Muscle of leg (tissue), 11 donors: ENCODE measurements around the gene HIVEP1. TPM values are rescaled to one million over a fixed set of nuclear protein-coding genes. Genes with fewer than 3 reads are reported as not detected.

ENCODE experiments used
- DNase-seq: peaks from one replicate; pipeline ENCODE4 v3.0.0; 2013
- H3K27ac ChIP-seq: one replicate; pipeline ENCODE4 v1.5.1; 2013; ENCODE audit warnings: mild to moderate bottlenecking, low read length, control low read depth
- H3K27me3 ChIP-seq: one replicate; pipeline ENCODE4 v1.6.1; 2013; ENCODE audit warnings: low read length; ENCODE audit not compliant: control insufficient read depth, insufficient read depth
- H3K36me3 ChIP-seq: one replicate; pipeline ENCODE4 v1.6.1; 2013; ENCODE audit warnings: low read length; ENCODE audit not compliant: control insufficient read depth, insufficient read depth
- H3K4me1 ChIP-seq: one replicate; pipeline ENCODE4 v1.6.1; 2013; ENCODE audit warnings: low read length; ENCODE audit not compliant: control insufficient read depth, insufficient read depth
- H3K4me3 ChIP-seq: one replicate; pipeline ENCODE4 v1.5.1; 2013; ENCODE audit warnings: low read length, control low read depth
- H3K9me3 ChIP-seq: replicated peaks from 2 replicates; pipeline ENCODE4 v1.6.1; 2013; ENCODE audit warnings: low read depth, low read length; ENCODE audit not compliant: control insufficient read depth
- WGBS: methylation state at CpG from one replicate; pipeline ENCODE4 v1.1.5; 2013; ENCODE audit warnings: missing lambda C conversion rate; ENCODE audit not compliant: insufficient coverage; 5-methylcytosine and 5-hydroxymethylcytosine counted together
- polyA plus RNA-seq, 8 donors: library from polyadenylated mRNA; unstranded; fragments of 120-200 nt; gene quantifications; one replicate each; pipeline versions ENCODE4 v1.2.1 to v1.2.3, GENCODE V29; 2013; ENCODE audit warnings: inconsistent platforms in 1 of 8, low replicate concordance in 1 of 8; ENCODE audit not compliant: insufficient read length in 8 of 8, insufficient read depth in 1 of 8
- total RNA-seq: library from RNA; stranded (reverse); fragments of 120-200 nt; gene quantifications from one replicate; pipeline ENCODE4 v1.2.4, GENCODE V29; 2013

Gene HIVEP1
- total and polyA plus RNA-seq, 9 donors, result 16.7 to 27.8 (median 20.7) TPM

GRCh38 chr6:12007887-12008286 is 4.2 kb upstream of the HIVEP1 start:
- Histone ChIP-seq H3K36me3 (no peaks in the 10 kb centered on the region), H3K9me3 (no peaks in the 10 kb centered on the region), H3K4me1 (peaks cover 17% of the 10 kb centered on the region), H3K4me3 (peak overlapping the region; percentile 80), H3K27ac (peak overlapping the region; percentile 99), H3K27me3 (no peaks in the 10 kb centered on the region)
- WGBS, result no CpG with 5 or more reads among the region's 4 CpGs
- DNase-seq, result no peak

- peak; percentile 91 for DNase-seq
- under 1% methylated on average over 46 of the region's 60 CpGs for WGBS
Observed at GRCh38 chr6:12008366-12009179, 3.5 kb upstream of the HIVEP1 start.

GRCh38 chr6:12009180-12009685 is 2.9 kb upstream of the HIVEP1 start:
- Histone ChIP-seq H3K4me3 (peak overlapping the region; percentile 81), H3K9me3 (no peaks in the 10 kb centered on the region), H3K27ac (peak overlapping the region; percentile 100), H3K4me1 (peaks cover 17% of the 10 kb centered on the region), H3K27me3 (no peaks in the 10 kb centered on the region), H3K36me3 (no peaks in the 10 kb centered on the region)
- no peak for DNase-seq
- under 1% methylated on average over 27 of the region's 29 CpGs for WGBS

More at GRCh38 chr6:12008366-12009179, 3.5 kb upstream of the HIVEP1 start:
- no peaks in the 10 kb centered on the region for H3K9me3 ChIP-seq
- H3K27ac ChIP-seq, result peak overlapping the region; percentile 99
- H3K4me1 ChIP-seq, result peaks cover 17% of the 10 kb centered on the region
- H3K27me3 ChIP-seq, result no peaks in the 10 kb centered on the region
- H3K36me3 ChIP-seq, result no peaks in the 10 kb centered on the region
- peak overlapping the region; percentile 80 for H3K4me3 ChIP-seq

GRCh38 chr6:12009876-12010634 is 2.1 kb upstream of the HIVEP1 start:
- Histone ChIP-seq H3K27me3 (no peaks in the 10 kb centered on the region), H3K27ac (peak overlapping the region; percentile 100), H3K36me3 (peaks cover 3% of the 10 kb centered on the region), H3K9me3 (no peaks in the 10 kb centered on the region), H3K4me1 (peaks cover 17% of the 10 kb centered on the region), H3K4me3 (peak overlapping the region; percentile 81)
- DNase-seq, result peak; percentile 84
- no CpG with 5 or more reads among the region's 9 CpGs for WGBS

GRCh38 chr6:12010635-12011275 is 1.4 kb upstream of the HIVEP1 start:
- Histone ChIP-seq H3K4me1 (peaks cover 17% of the 10 kb centered on the region), H3K4me3 (peak overlapping the region; percentile 81), H3K9me3 (no peaks in the 10 kb centered on the region), H3K36me3 (peaks cover 3% of the 10 kb centered on the region), H3K27me3 (no peaks in the 10 kb centered on the region), H3K27ac (peak overlapping the region; percentile 100)
- 0% methylated on average over 18 of the region's 22 CpGs for WGBS
- no peak for DNase-seq

GRCh38 chr6:12011276-12012037 is 655 bp upstream of the HIVEP1 start:
- peak overlapping the region; percentile 100 for H3K27ac ChIP-seq
- peak overlapping the region; percentile 81 for H3K4me3 ChIP-seq
- H3K9me3 ChIP-seq, result no peaks in the 10 kb centered on the region
- peaks cover 17% of the 10 kb centered on the region for H3K4me1 ChIP-seq
- peak; percentile 99 for DNase-seq
- H3K36me3 ChIP-seq, result peaks cover 3% of the 10 kb centered on the region
- no peaks in the 10 kb centered on the region for H3K27me3 ChIP-seq
- WGBS, result under 1% methylated on average over 58 of the region's 99 CpGs

GRCh38 chr6:12012558-12013306 is 620 bp downstream of the HIVEP1 start:
- 0% methylated on average over 31 of the region's 60 CpGs for WGBS
- Histone ChIP-seq H3K27me3 (no peaks in the 10 kb centered on the region), H3K36me3 (peaks cover 14% of the 10 kb centered on the region), H3K4me3 (peak overlapping the region; percentile 92), H3K9me3 (no peaks in the 10 kb centered on the region), H3K4me1 (peaks cover 9% of the 10 kb centered on the region), H3K27ac (peak overlapping the region; percentile 97)
- DNase-seq, result peak; percentile 94

GRCh38 chr6:12013307-12013719 is 1.2 kb downstream of the HIVEP1 start:
- H3K4me3 ChIP-seq, result peak overlapping the region; percentile 92
- WGBS, result 0% methylated on average over 1 of the region's 13 CpGs
- peaks cover 6% of the 10 kb centered on the region for H3K4me1 ChIP-seq
- H3K36me3 ChIP-seq, result peaks cover 20% of the 10 kb centered on the region
- no peaks in the 10 kb centered on the region for H3K9me3 ChIP-seq
- DNase-seq, result no peak
- peak overlapping the region; percentile 97 for H3K27ac ChIP-seq
- H3K27me3 ChIP-seq, result no peaks in the 10 kb centered on the region
